Skeletal muscle tissue (tissue), 4 donors: ENCODE measurements around the gene HEBP2. TPM values are rescaled to one million over a fixed set of nuclear protein-coding genes. Genes with fewer than 3 reads are reported as not detected.
"Not testable (repeated sequence)": the region's sequence is repeated elsewhere in the genome, so short reads cannot be mapped to it uniquely, and the experiment has no call there.

ENCODE experiments used
- H3K27ac ChIP-seq: one replicate; pipeline ENCODE4 v1.7.0; 2013; ENCODE audit warnings: mild to moderate bottlenecking, low read depth, low read length, inconsistent platforms
- H3K27me3 ChIP-seq, 3 donors: one replicate each; pipeline ENCODE4 v1.7.0; 2013; ENCODE audit warnings: low read length in 3 of 3; ENCODE audit not compliant: control insufficient read depth in 3 of 3, insufficient read depth in 3 of 3
- H3K36me3 ChIP-seq, 3 donors: one replicate each; pipeline ENCODE4 v1.7.0; 2013; ENCODE audit warnings: low read length in 3 of 3; ENCODE audit not compliant: control insufficient read depth in 3 of 3, insufficient read depth in 3 of 3
- H3K4me1 ChIP-seq, 3 donors: one replicate each; pipeline ENCODE4 v1.7.0; 2013; ENCODE audit warnings: low read length in 3 of 3, mild to moderate bottlenecking in 3 of 3; ENCODE audit not compliant: control insufficient read depth in 3 of 3, insufficient read depth in 3 of 3
- H3K4me3 ChIP-seq, 3 donors: one replicate each; pipeline ENCODE4 v1.7.0; 2013; ENCODE audit warnings: low read length in 3 of 3
- H3K9ac ChIP-seq, 3 donors: one replicate each; pipeline ENCODE4 v1.7.0; 2013; ENCODE audit warnings: low read length in 3 of 3, mild to moderate bottlenecking in 3 of 3, moderate library complexity in 2 of 3, low read depth in 1 of 3
- H3K9me3 ChIP-seq, 3 donors: one replicate each; pipeline ENCODE4 v1.7.0; 2013; ENCODE audit warnings: low read length in 3 of 3; ENCODE audit not compliant: control insufficient read depth in 3 of 3
- total RNA-seq: library from RNA; depleted of rRNA; stranded (reverse); fragments of >200 nt; gene quantifications from one replicate; pipeline ENCODE4 v1.2.3, GENCODE V29; 2014
- donor health status: Osteomylitis.

The HEBP2 gene, protein sequence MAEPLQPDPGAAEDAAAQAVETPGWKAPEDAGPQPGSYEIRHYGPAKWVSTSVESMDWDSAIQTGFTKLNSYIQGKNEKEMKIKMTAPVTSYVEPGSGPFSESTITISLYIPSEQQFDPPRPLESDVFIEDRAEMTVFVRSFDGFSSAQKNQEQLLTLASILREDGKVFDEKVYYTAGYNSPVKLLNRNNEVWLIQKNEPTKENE
- total RNA-seq, result 6.8 TPM

DNA sequence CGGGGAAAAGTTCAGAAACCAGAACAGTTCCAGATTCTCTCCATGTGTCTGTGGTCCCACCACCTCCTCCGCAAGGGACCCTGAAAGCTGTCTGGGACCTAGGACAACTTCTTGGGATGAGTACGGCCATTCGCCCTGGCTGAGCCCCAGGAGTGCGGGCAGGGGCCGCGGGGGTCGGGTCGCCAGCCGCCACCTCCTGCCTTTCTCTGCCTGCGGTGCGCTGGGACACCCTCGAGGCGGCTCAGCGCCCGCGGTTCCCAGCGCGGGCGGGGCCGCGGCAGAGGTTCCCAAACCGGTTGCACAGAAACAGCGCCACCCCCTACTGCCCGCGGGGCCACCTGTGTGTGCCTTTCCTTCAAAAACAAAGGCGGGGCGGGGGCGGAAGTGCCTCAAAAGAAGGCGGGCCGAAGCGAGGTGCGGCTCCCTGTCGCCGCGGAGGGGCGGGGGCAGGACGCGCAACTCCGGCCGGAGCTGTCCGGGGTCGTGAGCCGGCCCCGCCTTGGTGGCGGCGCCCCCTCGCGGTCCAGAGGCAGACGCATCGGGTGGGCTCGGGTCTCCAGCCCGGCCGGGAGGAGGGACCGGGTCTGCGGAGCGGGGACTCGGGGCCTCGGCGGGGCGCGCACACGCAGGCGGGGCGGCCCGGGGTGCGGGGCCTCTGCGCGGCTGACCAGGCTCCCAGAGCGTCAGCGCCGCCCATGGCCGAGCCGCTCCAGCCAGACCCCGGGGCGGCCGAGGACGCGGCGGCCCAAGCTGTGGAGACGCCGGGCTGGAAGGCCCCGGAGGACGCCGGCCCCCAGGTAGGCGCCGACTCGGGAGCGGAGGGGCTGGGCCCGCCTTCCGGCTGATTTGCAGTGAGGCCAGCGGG is at the start of gene HEBP2:
HEBP2 (plus strand) TSS at position 423 of the 865 bp plus-strand sequence; CDS start at position 696, 273 bp downstream.
- H3K4me1 ChIP-seq, result peaks cover 4 to 19% (median 10%) of the 10 kb centered on the region in 3 donors
- H3K9me3 ChIP-seq, result no peaks in the 10 kb centered on the region
- peak within 1 kb of the TSS; percentile 88 to 96 (median 95) for H3K9ac ChIP-seq
- no peaks in the 10 kb centered on the region for H3K27me3 ChIP-seq
- peak within 1 kb of the TSS; percentile 82 to 87 (median 85) for H3K4me3 ChIP-seq
- peak within 1 kb of the TSS; percentile 93 for H3K27ac ChIP-seq
- peaks cover 26 to 29% (median 26%) of the 10 kb centered on the region in 3 donors for H3K36me3 ChIP-seq

DNA sequence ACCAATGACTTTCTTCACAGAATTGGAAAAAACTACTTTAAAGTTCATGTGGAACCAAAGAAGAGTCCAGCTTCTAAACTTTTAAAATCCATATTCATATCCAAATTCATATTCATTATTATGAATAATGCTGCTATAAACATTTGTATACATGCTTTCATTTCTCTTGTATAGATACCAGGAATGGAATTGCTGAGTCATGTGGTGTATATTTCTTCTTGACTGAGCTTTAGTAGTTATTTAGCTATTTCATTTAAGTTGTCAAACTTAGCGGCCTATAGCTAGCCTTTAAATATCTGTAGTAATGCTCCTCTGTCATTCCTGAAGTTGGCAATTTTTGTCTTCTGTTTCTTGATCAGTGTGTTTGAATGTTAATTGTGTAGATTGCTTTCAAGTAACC is 46.1 kb upstream of the HEBP2 start:
- no peaks in the 10 kb centered on the region for H3K9me3 ChIP-seq
- H3K4me3 ChIP-seq, result no peak overlapping the region
- H3K27ac ChIP-seq, result no peak overlapping the region
- H3K4me1 ChIP-seq, result no peaks in the 10 kb centered on the region
- no peaks in the 10 kb centered on the region for H3K27me3 ChIP-seq
- no peaks in the 10 kb centered on the region for H3K36me3 ChIP-seq
- no peak overlapping the region for H3K9ac ChIP-seq

DNA sequence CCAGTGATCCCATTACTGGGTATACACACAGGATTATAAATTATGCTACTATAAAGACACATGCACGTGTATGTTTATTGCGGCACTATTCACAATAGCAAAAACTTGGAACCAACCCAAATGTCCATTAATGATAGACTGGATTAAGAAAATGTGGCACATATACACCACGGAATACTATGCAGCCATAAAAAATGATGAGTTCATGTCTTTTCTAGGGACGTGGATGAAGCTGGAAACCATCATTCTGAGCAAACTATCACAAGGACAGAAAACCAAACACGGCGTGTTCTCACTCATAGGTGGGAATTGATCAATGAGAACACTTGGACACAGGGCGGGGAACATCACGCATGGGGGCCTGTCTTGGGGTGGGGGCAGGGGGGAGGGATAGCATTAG is 35.3 kb upstream of the HEBP2 start:
- not testable (repeated sequence) for H3K9ac ChIP-seq, H3K27me3 ChIP-seq, H3K36me3 ChIP-seq, H3K4me3 ChIP-seq, H3K27ac ChIP-seq, H3K4me1 ChIP-seq, H3K9me3 ChIP-seq

DNA sequence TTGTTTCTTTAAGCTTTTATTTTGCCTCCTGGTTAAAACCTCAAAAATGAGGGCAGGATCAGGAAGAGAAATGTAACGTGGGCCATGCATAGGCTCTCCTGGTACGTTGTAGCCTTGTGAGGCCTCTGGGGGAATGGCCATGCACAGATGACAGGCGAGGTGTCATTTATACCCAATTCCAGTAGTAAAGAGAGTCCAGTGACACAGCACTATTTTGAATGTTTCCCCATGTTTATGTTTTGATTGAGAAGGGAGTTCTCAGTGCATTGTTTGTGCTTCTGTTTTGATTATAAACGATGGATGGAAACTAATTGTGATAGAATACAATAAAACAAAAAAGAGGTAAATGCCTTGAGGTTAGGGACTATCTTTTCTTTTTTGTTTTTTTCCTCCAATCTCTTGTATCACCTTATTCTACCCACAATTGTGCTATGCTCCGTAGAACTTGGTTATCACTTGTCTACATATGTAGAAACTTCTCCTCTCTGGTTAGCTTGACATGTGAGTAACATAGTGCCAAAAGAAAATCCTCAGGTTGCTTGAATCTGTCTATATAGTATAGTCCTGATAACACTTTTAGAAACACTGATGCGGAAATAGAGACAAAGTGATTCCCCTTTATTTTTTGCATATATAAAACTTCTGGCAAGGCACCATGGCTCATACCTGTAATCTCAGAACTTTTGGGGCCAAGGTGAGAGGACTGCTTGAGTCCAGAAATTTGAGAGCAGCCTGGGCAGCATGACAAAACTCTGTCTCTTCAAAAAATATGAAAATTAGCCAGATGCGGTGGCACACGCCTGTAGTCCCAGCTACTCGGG is 33.2 kb upstream of the HEBP2 start:
- Histone ChIP-seq H3K27me3 (no peaks in the 10 kb centered on the region), H3K9ac (no peak overlapping the region), H3K4me1 (no peaks in the 10 kb centered on the region), H3K27ac (no peak overlapping the region), H3K36me3 (no peaks in the 10 kb centered on the region), H3K4me3 (no peak overlapping the region), H3K9me3 (no peaks in the 10 kb centered on the region)

DNA sequence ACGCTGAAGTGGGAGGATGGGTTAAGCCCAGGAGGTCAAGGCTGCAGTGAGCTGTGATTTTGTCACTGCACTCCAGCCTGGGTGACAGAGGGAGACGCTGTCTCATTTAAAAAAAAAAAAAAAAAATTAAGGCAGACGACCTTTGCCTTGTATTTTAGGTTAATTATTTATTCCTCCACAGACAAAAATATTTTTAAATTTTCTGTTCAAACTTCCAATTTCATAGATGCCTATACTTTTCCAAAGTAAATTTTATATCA is 32.6 kb upstream of the HEBP2 start:
- Histone ChIP-seq H3K4me1 (no peaks in the 10 kb centered on the region), H3K27ac (no peak overlapping the region), H3K9ac (no peak overlapping the region), H3K36me3 (no peaks in the 10 kb centered on the region), H3K9me3 (no peaks in the 10 kb centered on the region), H3K27me3 (no peaks in the 10 kb centered on the region), H3K4me3 (no peak overlapping the region)

DNA sequence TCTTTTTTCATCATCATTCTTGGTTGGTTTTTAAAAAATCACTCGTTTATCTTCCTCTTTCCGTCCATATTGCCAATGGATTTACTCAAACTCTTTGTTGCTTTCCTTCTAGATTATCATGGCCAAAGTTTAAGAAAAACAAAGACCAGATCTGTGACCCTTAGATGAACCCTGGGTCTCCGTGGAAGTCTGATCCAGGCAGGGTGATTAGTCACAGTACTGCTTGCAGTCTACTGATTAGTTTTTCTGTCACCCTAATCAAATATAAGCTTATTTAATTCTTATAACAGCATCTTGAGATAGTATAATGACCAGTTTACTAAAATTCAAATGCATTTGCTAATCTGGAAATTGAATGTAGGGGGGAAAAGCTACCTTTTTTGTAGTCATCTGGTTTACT is 32.3 kb upstream of the HEBP2 start:
- no peaks in the 10 kb centered on the region for H3K4me1 ChIP-seq
- no peak overlapping the region for H3K27ac ChIP-seq
- H3K9me3 ChIP-seq, result no peaks in the 10 kb centered on the region
- no peak overlapping the region for H3K9ac ChIP-seq
- H3K4me3 ChIP-seq, result no peak overlapping the region
- no peaks in the 10 kb centered on the region for H3K27me3 ChIP-seq
- no peaks in the 10 kb centered on the region for H3K36me3 ChIP-seq

DNA sequence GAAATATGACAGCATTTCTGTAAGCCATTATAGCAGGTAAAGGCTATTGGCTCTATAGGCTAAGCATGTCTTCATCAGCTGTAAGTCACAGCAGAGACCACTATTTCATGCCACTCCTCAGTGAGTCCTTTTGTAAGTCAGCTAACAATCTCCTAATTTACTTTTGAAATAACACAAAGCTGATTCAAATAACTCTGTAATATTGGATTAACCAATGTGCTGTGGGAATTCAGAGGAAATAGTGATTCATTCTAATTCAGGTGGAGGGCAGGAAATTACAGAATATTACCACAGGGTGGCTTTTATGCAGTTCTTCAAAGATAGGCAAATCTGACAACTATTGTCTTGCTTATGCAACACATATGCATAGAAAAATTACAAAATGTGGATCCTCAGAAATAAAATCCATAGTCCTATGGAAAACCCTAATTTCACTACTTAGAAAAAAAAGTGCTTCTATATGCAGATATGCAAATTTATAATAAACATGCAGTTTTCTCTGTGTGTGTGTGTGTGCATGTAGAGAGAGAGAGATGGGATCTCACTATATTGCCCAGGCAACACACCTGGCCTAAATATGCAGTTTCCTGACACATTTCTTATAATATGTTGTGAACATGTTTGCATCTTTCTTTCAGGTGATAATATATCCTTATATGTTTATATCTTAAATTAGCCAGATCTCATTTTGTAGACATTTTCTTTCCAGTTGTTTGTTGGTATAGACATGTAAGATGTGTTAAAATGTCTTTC is 31.1 kb upstream of the HEBP2 start:
- Histone ChIP-seq H3K4me3 (no peak overlapping the region), H3K9ac (no peak overlapping the region), H3K27me3 (no peaks in the 10 kb centered on the region), H3K4me1 (no peaks in the 10 kb centered on the region), H3K27ac (no peak overlapping the region), H3K36me3 (no peaks in the 10 kb centered on the region), H3K9me3 (no peaks in the 10 kb centered on the region)

DNA sequence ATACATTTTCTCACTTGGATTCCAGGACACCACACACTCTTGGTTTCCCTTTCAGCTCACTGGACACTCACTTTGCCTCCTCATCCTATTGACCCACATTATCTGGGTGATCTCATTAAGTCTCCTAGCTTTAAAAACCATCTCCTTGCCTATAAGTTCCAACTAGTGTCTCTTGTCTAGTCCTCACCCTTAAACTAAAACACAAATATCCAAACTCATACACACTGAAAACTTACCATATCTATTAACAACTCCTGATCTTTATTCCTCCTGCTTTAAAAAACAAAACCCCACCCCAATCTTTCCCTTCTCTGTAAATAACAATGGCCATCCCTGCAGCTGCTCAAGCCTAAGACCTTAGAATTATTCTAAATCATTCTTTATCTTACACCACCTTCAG is 29.8 kb upstream of the HEBP2 start:
- Histone ChIP-seq H3K4me1 (no peaks in the 10 kb centered on the region), H3K4me3 (no peak overlapping the region), H3K9ac (no peak overlapping the region), H3K9me3 (no peaks in the 10 kb centered on the region), H3K27me3 (no peaks in the 10 kb centered on the region), H3K36me3 (no peaks in the 10 kb centered on the region), H3K27ac (no peak overlapping the region)

DNA sequence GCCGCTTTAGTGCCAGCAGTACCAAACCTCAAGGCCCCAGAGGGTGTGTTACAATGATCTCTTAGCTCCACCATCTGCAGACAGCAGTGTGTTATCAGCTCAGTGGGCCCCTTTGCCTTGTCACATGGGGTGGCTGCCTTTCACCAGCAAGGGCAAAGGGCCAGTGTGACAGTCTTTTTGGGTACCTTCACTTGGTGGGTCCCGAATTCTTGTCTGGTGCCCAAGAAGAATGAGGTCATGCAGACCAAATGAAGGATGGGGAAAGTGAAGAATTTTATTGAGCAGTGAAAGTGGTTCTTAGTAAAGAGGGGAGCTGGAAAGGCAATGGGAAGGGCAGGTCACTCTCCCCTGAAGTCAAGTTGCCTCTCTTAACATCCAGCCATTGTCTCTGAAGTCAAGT is 29.2 kb upstream of the HEBP2 start:
- no peak overlapping the region for H3K27ac ChIP-seq
- H3K27me3 ChIP-seq, result no peaks in the 10 kb centered on the region
- no peaks in the 10 kb centered on the region for H3K9me3 ChIP-seq
- no peaks in the 10 kb centered on the region for H3K4me1 ChIP-seq
- no peak overlapping the region for H3K9ac ChIP-seq
- no peak overlapping the region for H3K4me3 ChIP-seq
- H3K36me3 ChIP-seq, result no peaks in the 10 kb centered on the region
